Endothelial cell of umbilical vein (primary cell): ENCODE results near the gene METTL5. TPM values are rescaled to one million over a fixed set of nuclear protein-coding genes. Genes with fewer than 3 reads are reported as not detected.
A peak's percentile ranks its signal among the peaks of the same experiment; 100 is the strongest.

ENCODE experiments used
- BruUV-seq: library from RNA; stranded (reverse); fragments of 400-500 nt; replicated peaks from 2 replicates; lab custom pipeline; 2021; lab: Mats Ljungman, UMichigan
- CTCF ChIA-PET: fragments of 300-600, 350-600 bp; sonication (Branson Sonifier 250); formaldehyde crosslinking; loops from one replicate; lab custom pipeline; 2021; ENCODE audit warnings: antibody characterized with exemption, inconsistent platforms; lab: Charles Lee
- POLR2A ChIA-PET: fragments of 300-600, 350-600 bp; sonication (Branson Sonifier 250); formaldehyde crosslinking; loops from one replicate; lab custom pipeline; 2021; ENCODE audit warnings: antibody characterized with exemption, inconsistent platforms; lab: Charles Lee
- DNase-seq: peaks from one replicate; pipeline ENCODE4 v3.0.0-alpha.2; 2011; ENCODE audit warnings: low read depth, low spot score
- FAIRE-seq: peaks from 2 replicates; lab custom pipeline; 2011; peaks lifted over from hg19 to GRCh38; lab: Jason Lieb, UNC
- H2AFZ ChIP-seq: 2 replicates; pipeline ENCODE4 v1.6.0; 2012; ENCODE audit warnings: low read depth, low read length, control low read depth, inconsistent platforms
- H3K27ac ChIP-seq: 2 replicates; pipeline ENCODE4 v1.5.1; 2011; ENCODE audit warnings: low read depth, mild to moderate bottlenecking, control low read depth, low read length, moderate library complexity; ENCODE audit not compliant: insufficient read depth
- H3K27me3 ChIP-seq, 2 experiments: 2 replicates each; pipeline versions ENCODE4 v1.6.0 to v1.6.1; 2011; ENCODE audit warnings: low read length in 2 of 2, mixed read lengths in 1 of 2; ENCODE audit not compliant: control insufficient read depth in 2 of 2, insufficient read depth in 2 of 2
- H3K36me3 ChIP-seq, 2 experiments: 2 replicates in 1 of 2; 3 replicates in 1 of 2; pipeline ENCODE4 v1.5.1; 2011; ENCODE audit warnings: low read length in 2 of 2, mild to moderate bottlenecking in 1 of 2, moderate library complexity in 1 of 2; ENCODE audit not compliant: control insufficient read depth in 2 of 2, insufficient read depth in 2 of 2; ENCODE audit errors: extremely low read depth in 1 of 2
- H3K4me1 ChIP-seq: 3 replicates; pipeline ENCODE4 v1.5.1; 2011; ENCODE audit warnings: mild to moderate bottlenecking, low read length; ENCODE audit not compliant: control insufficient read depth, insufficient read depth; ENCODE audit errors: extremely low read depth
- H3K4me2 ChIP-seq: 2 replicates; pipeline ENCODE4 v1.6.1; 2011; ENCODE audit warnings: low read length, control low read depth, mixed read lengths; ENCODE audit not compliant: insufficient read depth
- H3K4me3 ChIP-seq, 3 experiments: fragments of 200-600 bp in 1 of 3; sonication (generic), shearing (Covaris generic) in 1 of 3; replicated peaks in 1 of 3; 2 replicates each; pipeline ENCODE4 v1.5.1; 2011 to 2016; ENCODE audit warnings: control low read depth in 3 of 3, low read length in 3 of 3, mild to moderate bottlenecking in 2 of 3, inconsistent platforms in 1 of 3, low read depth in 1 of 3, moderate library complexity in 1 of 3; ENCODE audit not compliant: insufficient read depth in 1 of 3
- H3K79me2 ChIP-seq: 2 replicates; pipeline ENCODE4 v1.6.0; 2012; ENCODE audit warnings: low read length, inconsistent platforms; ENCODE audit not compliant: control insufficient read depth, insufficient read depth
- H3K9ac ChIP-seq: replicated peaks from 2 replicates; pipeline ENCODE3; 2011; ENCODE audit warnings: low read length, control low read depth; ENCODE audit not compliant: insufficient read depth; ENCODE audit errors: extremely low read depth
- H3K9me1 ChIP-seq: replicated peaks from 3 replicates; pipeline ENCODE4 v1.6.0; 2011; ENCODE audit warnings: mild to moderate bottlenecking, low read length; ENCODE audit not compliant: control insufficient read depth, insufficient read depth; ENCODE audit errors: extremely low read depth
- H3K9me3 ChIP-seq: replicated peaks from 2 replicates; pipeline ENCODE4 v1.5.1; 2012; ENCODE audit warnings: low read length, inconsistent platforms; ENCODE audit not compliant: control insufficient read depth, insufficient read depth
- H4K20me1 ChIP-seq: replicated peaks from 2 replicates; pipeline ENCODE3; 2011; ENCODE audit warnings: mild to moderate bottlenecking, low read length; ENCODE audit not compliant: control insufficient read depth, insufficient read depth; ENCODE audit errors: extremely low read depth
- EZH2 ChIP-seq: IDR thresholded peaks from 2 replicates; pipeline ENCODE4 v1.6.1; 2012; ENCODE audit warnings: borderline replicate concordance, low read depth, mild to moderate bottlenecking, moderate library complexity, low read length, inconsistent platforms; ENCODE audit not compliant: severe bottlenecking
- FOS ChIP-seq: IDR thresholded peaks from 2 replicates; pipeline ENCODE4 v1.6.1; 2011; ENCODE audit warnings: mild to moderate bottlenecking, low read length, moderate library complexity, borderline replicate concordance; ENCODE audit not compliant: insufficient read depth
- GATA2 ChIP-seq: IDR thresholded peaks from 2 replicates; pipeline ENCODE4 v1.7.0; 2011; ENCODE audit warnings: low read depth, mild to moderate bottlenecking, moderate library complexity, mixed read lengths, low read length; ENCODE audit not compliant: insufficient read length, insufficient read depth
- JUN ChIP-seq: IDR thresholded peaks from 2 replicates; pipeline ENCODE4 v1.6.1; 2011; ENCODE audit warnings: borderline replicate concordance, low read depth; ENCODE audit not compliant: insufficient read length, insufficient read depth
- MYC ChIP-seq: IDR thresholded peaks from one replicate; pipeline ENCODE4 v1.6.1; 2011; ENCODE audit warnings: mild to moderate bottlenecking, low read depth, low read length
- POLR2A ChIP-seq: IDR thresholded peaks from 2 replicates; pipeline ENCODE4 v1.6.1; 2012; ENCODE audit warnings: low read depth, mild to moderate bottlenecking, control low read depth, low read length
- POLR2AphosphoS5 ChIP-seq: IDR thresholded peaks from 2 replicates; pipeline ENCODE4 v1.6.1; 2012; ENCODE audit warnings: low read depth, mild to moderate bottlenecking, control low read depth, low read length, moderate library complexity; ENCODE audit not compliant: insufficient read depth
- dilution Hi-C: fragments of 300-500 bp; cut with MboI; formaldehyde crosslinking; loops from one replicate; pipeline ENCODE4 v1.15.0; 2019; ENCODE audit warnings: low sequenced_read_pairs; ENCODE audit not compliant: extremely low pct_ligation_motif_present
- intact Hi-C: fragments of 100-400 bp; cut with micrococcal nuclease; formaldehyde crosslinking; loops from one replicate; pipeline ENCODE4 v1.10.0; 2022
- polyA plus RNA-seq, 4 experiments: library from polyadenylated mRNA; depleted of rRNA in 3 of 4; stranded (reverse) in 3 of 4; unstranded in 1 of 4; fragments of >200 nt; gene quantifications; 2 replicates each; pipeline versions ENCODE4 v1.2.1 to v1.2.3, GENCODE V29; 2011 to 2012; ENCODE audit warnings: missing spikeins in 1 of 4
- total RNA-seq: library from RNA; stranded (reverse); gene quantifications from 2 replicates; pipeline ENCODE4 v1.2.3, GENCODE V29; 2021
- TF ChIP-seq, protein P1 (sequence below): IDR thresholded peaks from 2 replicates; pipeline ENCODE4 v1.6.1; 2011; ENCODE audit not compliant: insufficient read depth, insufficient read length
- TF ChIP-seq, protein P2 (sequence below), 2 donors: IDR thresholded peaks; 1 replicate in 1 of 2; 2 replicates in 1 of 2; pipeline ENCODE4 v1.5.1; 2011; ENCODE audit warnings: low read length in 2 of 2, mild to moderate bottlenecking in 2 of 2, moderate library complexity in 2 of 2, control low read depth in 1 of 2, inconsistent platforms in 1 of 2, low read depth in 1 of 2; ENCODE audit not compliant: insufficient read depth in 1 of 2; ENCODE audit errors: extremely low read depth in 1 of 2

Gene METTL5
- total and polyA plus RNA-seq, 2 donors (not counting 3 experiments of a cell fraction or from before 2014, with no cell fraction given) = 27.0 to 52.0 TPM

DNA sequence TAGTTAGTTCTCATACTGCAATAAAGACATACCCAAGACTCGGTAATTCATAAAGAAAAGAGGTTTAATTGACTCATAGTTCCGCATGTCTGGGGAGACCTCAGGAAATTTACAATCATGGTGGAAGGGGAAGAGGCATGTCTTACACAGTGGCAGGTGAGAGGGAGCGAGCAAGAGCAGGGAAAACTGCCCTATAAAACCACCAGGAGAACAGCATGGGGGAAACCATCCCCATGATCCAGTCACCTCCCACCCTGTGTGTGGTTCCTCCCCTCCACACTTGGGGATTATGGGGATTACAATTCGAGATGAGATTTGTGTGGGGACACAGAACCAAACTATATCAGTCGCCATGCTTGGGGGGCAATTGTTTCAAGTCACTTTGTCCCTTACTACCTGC is 27.1 kb downstream of the METTL5 start:
- FAIRE-seq (no peak), DNase-seq (no peak)
- POLR2A ChIA-PET = no interaction called here
- no TSS peak for BruUV-seq
- Histone ChIP-seq H3K9ac (no peak overlapping the region), H3K4me1 (peaks cover 14% of the 10 kb centered on the region), H3K4me3 (no peak overlapping the region), H3K36me3 (peaks cover 3 to 9% of the 10 kb centered on the region in 2 experiments), H3K27ac (no peak overlapping the region), H3K9me3 (no peaks in the 10 kb centered on the region), H3K79me2 (peaks cover 37% of the 10 kb centered on the region), H3K4me2 (no peak overlapping the region), H3K27me3 (no peaks in the 10 kb centered on the region), H2AFZ (peak overlapping the region; percentile 98), H4K20me1 (no peaks in the 10 kb centered on the region), H3K9me1 (no peaks in the 10 kb centered on the region)
- CTCF ChIA-PET = interaction anchor here (1.2 to 1.4 kb wide), 3 partner anchors 10 to 276 kb away, joined by 3 to 6 read pairs (median 5); partner anchors contain the start of gene METTL5
- TF ChIP-seq POLR2A = no peak
- TF ChIP-seq, protein P1, sequence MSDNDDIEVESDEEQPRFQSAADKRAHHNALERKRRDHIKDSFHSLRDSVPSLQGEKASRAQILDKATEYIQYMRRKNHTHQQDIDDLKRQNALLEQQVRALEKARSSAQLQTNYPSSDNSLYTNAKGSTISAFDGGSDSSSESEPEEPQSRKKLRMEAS = no peak
- TF ChIP-seq POLR2AphosphoS5 = no peak
- TF ChIP-seq MYC = no peak
- no peak for TF ChIP-seq JUN
- TF ChIP-seq GATA2 = no peak
- no peak for TF ChIP-seq EZH2
- TF ChIP-seq FOS = no peak
- TF ChIP-seq, protein P2, sequence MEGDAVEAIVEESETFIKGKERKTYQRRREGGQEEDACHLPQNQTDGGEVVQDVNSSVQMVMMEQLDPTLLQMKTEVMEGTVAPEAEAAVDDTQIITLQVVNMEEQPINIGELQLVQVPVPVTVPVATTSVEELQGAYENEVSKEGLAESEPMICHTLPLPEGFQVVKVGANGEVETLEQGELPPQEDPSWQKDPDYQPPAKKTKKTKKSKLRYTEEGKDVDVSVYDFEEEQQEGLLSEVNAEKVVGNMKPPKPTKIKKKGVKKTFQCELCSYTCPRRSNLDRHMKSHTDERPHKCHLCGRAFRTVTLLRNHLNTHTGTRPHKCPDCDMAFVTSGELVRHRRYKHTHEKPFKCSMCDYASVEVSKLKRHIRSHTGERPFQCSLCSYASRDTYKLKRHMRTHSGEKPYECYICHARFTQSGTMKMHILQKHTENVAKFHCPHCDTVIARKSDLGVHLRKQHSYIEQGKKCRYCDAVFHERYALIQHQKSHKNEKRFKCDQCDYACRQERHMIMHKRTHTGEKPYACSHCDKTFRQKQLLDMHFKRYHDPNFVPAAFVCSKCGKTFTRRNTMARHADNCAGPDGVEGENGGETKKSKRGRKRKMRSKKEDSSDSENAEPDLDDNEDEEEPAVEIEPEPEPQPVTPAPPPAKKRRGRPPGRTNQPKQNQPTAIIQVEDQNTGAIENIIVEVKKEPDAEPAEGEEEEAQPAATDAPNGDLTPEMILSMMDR (IDR thresholded peaks at IDR 0.05; ENCODE audit: extremely low read depth in 1 of 2, insufficient read depth in 1 of 2, low read depth in 1 of 2, low read length in 2 of 2) = no peak
- intact Hi-C loops (loop anchor here (10.0 kb wide), 1 partner anchor 433 kb away; the partner anchor contains the start of gene LRP2), dilution Hi-C loops (no loop called here)
